NCI-H1417 (cell line): Measurements from ENCODE around the gene RABGAP1.
"Not testable (repeated sequence)": the region's sequence is repeated elsewhere in the genome, so short reads cannot be mapped to it uniquely, and the experiment has no call there.

Experiments
- DNase-seq, 3 experiments: peaks; one replicate each; lab custom pipeline; 2025; lab: John Stamatoyannopoulos, UW

Gene RABGAP1

DNA sequence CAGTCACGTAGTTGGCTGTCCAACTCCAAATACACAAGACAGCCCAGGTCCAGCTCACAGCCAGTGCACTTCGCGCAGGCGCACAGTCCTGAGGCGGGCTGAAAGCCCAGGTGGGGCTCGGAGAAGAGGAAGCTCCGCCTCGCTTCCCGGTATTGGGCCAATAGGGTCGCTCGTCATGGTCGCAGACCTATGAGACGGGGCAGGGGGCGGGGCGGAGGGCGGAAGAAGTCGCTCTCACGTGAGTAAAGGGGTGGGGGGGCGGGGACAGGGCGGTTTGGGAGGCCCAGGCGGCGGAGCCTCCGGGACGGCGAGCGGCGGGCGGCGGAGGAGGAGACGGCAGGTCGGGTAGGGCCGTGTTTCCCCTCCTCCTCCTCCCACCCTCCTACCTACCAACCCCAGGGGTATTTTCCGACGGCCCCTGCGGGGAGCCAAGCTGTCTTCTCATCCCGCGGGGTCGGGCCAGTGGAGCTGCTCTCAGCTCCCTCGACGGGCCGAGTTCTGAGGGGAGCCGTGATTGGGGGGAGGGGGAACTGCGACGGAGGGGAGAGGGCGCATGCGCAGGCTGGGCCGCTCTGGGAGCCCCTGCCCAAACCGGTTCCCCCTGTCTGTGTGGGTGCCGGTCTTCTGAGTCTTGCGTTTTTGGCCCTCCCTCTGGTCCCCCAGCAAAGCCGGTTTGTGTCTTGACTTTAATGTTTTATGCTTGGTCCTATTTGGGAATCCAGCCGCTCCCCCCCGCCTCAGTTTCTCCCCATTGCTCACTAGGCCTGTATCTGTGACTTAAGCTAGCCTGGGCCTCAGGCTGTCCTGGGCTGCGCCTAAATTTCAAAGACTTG is at the start of gene RABGAP1:
Gene RABGAP1, plus strand, starts transcription at position 272 of the 833 bp plus-strand sequence. CDS start 16,040 bp downstream, outside the sequence.
- DNase-seq = peak; percentile 92 to 99 (median 98)

- DNase-seq = no peak
Measured at GRCh38 chr9:122897969-122898368, 42.9 kb upstream of the RABGAP1 start.

- DNase-seq = no peak
Measured at GRCh38 chr9:122900791-122901190, 40.0 kb upstream of the RABGAP1 start.

DNA sequence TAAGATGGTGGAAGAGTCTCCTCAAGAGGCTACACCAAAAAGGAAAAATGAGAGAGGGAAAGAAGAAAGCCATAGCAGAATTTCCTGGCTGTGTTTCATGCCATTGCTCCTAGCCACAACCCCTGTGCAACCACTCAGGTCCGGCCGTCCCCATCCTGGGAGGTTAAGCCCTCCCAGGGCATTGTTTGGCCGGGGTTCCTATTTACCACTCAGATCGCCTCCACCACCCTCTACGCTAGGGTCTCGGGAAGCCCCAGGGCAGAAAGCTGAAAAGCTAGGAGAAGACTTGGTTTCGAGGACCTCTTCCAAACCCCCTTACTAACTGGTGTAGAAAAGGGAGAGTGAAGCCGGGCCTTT is 36.4 kb upstream of the RABGAP1 start:
- DNase-seq = peak; percentile 1 to 86 (median 82)

DNA sequence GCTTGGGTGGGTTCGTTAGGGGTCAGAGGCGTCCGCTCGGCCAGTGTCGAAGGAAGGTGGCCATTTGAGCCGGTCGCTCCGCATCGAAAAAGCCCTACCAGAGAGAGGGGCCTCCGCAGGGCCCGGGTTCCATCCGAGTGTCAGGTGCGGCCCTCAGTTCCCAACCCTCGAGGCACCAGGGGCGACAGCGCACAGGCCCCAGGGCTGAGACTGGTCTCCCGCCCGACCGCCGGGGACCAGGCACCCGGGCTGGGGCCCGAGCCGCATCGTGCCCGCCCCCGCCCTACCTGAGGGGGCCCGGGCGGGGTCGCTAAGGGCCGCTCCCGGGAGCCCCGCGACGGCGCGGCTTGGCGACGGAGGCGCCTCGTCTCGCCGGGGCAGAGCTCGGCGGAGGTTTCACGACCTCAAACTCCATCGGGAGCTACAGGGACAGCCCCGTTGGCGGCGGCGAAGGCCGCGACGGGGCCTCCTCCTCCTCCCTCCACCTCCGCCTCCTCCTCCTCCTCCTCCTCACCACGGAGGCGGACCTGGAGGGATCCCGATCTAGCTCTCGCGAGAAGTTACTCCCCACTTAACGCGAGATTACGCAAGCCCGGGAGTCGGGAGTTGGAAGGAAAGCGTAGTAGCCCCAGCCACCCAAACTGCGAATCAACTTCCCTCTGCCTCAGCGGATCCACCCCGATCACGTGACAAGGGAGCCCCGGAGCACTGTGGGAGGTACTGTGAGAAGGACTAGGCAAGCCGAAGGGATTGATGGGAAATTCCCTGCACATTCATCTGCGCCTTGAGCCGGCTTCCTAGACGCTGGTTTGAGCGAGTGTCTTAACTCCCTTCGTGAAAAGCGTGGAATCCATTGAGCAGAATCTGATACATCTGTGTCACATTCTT is 35.8 kb upstream of the RABGAP1 start, which contains the start of gene RC3H2:
Gene RC3H2, minus strand, starts transcription at position 537 of the 888 bp plus-strand sequence. CDS start 7,850 bp downstream, outside the sequence.
- peak; percentile 97 to 100 (median 100) for DNase-seq

- not testable (repeated sequence) for DNase-seq
Measured at GRCh38 chr9:122906122-122906521, 34.7 kb upstream of the RABGAP1 start.

- no peak for DNase-seq
Measured at GRCh38 chr9:122912671-122912963, 28.2 kb upstream of the RABGAP1 start.

GRCh38 chr9:122912964-122913673 is 27.7 kb upstream of the RABGAP1 start, which contains the start of gene ZBTB6:
TSS of gene ZBTB6 (minus strand) at chr9:122913323. CDS start at chr9:122912072, 1,251 bp downstream.
- peak; percentile 66 to 92 (median 90) for DNase-seq

- no peak for DNase-seq
Measured at GRCh38 chr9:122918310-122918709, 22.5 kb upstream of the RABGAP1 start.

DNA sequence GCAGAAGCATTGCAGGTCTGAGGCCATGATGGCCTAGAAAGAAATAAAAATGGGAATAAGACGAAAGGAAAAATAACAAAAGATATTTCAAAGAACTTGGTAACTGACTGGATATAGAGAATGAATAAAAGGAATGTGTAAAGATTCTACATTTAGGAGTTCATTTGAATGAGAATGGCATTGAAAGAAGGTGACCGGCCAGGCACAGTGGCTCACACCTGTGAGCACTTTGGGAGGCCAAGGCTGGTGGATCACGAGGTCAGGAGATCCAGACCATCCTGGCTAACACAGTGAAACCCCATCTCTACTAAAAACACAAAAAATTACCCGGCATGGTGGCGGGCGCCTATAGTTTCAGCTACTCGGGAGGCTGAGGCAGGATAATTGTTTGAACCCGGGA is 18.1 kb upstream of the RABGAP1 start:
- no peak for DNase-seq

DNA sequence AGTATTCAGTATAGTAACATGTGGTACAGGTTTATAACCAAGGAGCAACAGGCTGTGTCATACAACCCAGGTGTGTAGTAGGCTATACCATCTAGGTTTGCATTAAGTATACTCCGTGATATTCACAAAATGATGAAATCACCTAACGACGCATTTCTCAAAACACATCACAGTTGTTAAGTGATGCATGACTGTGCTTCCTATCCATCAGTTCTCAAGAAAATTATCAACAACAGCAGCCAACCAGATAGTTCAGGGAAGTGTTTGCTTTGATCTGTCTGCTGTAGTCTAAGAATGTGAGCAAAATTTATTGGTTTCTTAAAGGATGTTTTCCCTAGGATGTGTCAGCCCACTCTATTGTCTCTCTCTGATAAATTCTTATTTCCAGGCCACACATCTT is 16.9 kb upstream of the RABGAP1 start:
- DNase-seq = no peak

GRCh38 chr9:122929796-122930354 is 10.9 kb upstream of the RABGAP1 start:
- DNase-seq = no peak

- peak in 1 of 3 experiments; percentile 27 for DNase-seq
Measured at GRCh38 chr9:122930541-122931225, 10.1 kb upstream of the RABGAP1 start.

DNA sequence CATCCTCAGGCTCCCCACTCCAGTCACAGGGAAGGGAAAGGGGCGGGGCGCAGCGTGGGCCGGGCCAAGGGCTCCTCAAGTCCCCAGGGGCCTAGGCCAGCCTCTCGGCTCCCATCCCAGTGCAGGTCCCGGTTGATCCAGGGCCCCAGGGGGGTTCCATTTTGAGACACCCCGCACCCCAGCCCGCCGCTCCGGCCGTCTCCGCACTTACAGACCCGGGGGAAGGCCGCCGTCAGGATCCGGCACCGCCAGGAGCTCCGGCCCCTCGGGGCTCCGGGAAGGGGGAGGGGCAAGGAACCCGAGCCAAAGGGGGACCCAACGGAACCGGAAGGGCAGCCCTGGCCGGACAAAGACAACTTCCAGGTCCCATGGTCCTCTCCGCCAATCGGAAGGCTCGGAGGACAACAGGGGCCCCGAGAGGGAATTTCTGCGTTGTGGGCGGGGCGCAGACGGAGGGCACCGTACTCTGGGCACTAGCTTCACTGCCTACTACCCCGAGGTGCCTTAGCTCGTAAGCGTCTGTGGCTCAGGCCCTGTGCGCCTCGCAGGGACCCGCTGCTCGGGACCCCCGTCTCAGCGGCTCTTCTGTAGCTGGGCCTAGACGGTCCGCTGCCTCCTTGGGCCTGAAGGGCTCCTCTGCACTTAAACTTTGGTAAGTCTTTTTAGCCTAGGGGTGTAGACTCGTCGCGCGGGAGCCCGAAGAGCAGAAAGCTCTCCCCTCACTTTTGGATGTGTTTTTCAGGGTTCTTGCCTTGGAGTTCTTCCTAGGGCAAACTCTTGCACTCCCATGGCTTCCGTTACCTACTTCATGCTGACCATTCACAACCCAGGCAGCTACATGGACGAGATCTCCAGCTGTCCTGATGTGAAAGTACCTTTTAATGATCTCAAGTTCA is 9.3 kb upstream of the RABGAP1 start, which contains the start of gene ZBTB26:
Gene ZBTB26, minus strand, starts transcription at position 287 of the 896 bp plus-strand sequence. CDS start 11,578 bp downstream, outside the sequence.
- DNase-seq = peak; percentile 81 to 98 (median 95)

DNA sequence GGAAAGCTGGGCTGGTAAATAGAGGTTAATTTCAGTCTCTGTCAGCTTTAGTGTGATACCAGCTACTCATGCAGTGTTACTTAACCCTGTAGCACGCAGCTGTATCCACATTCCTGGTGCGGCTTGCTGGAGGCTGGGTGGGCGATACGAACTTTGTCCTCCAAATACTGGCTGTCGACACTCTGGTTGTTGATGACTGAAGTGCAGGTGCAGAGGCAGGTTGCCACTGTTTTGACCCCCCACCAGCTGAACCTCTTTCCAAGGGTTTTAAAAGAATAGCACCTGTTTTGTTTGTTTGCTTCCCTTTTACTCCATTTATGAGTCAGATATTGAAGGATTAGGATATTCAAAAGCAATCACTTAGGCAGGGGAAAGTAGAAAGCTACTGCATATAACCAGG is 4.4 kb upstream of the RABGAP1 start:
- DNase-seq = peak in 1 of 3 experiments; percentile 16

DNA sequence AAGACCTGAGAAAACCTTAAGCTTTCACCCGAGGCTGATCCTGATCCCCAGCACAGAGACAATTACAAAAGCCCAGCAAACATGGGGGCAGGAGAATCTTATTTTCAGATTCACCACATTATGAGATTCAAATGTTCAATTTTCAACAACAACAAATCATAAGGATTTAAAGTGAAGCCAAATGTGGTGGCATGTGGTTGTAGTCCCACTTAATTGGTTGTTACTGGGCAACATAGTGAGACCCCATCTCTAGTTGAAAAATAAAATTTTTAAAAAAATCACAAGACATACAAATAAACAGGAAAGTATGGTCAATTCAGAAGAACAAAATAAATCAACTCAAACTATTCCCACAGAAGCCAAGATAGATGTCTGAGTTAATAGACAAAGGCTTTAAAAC is 3.9 kb upstream of the RABGAP1 start:
- DNase-seq = no peak

DNA sequence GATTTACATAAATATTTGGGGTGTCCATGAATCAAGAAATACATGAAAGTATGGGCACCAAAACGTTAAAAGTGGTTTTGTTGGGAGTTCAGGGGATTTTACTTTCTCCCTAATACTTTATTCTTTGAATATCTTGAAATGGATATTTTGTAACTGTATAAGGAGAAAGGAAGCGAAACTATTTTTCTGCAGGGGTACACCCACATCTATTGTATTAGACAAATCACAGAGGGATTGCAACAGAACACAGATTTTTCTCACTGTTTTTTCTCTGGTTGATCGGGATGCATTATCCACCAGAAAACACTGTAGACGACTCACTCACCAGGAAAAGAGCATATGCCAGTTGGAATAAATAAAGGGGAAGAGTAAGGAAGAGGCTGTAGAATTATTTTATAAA is 1.2 kb upstream of the RABGAP1 start:
- DNase-seq = no peak

DNA sequence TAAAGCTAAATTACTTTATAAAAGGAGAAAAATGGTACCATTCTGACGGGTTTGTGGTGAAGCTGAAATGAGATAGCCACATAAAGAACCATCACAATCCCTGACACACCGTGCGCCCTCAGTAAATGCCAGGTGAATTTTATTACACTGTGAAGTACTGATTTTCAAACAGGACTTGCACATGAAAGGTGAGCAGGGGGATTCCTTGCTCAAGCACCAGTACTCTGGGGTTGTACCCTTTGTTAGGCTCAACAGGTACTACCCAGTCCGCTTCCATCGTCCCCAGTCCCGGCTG is 419 bp upstream of the RABGAP1 start:
- DNase-seq = no peak

DNA sequence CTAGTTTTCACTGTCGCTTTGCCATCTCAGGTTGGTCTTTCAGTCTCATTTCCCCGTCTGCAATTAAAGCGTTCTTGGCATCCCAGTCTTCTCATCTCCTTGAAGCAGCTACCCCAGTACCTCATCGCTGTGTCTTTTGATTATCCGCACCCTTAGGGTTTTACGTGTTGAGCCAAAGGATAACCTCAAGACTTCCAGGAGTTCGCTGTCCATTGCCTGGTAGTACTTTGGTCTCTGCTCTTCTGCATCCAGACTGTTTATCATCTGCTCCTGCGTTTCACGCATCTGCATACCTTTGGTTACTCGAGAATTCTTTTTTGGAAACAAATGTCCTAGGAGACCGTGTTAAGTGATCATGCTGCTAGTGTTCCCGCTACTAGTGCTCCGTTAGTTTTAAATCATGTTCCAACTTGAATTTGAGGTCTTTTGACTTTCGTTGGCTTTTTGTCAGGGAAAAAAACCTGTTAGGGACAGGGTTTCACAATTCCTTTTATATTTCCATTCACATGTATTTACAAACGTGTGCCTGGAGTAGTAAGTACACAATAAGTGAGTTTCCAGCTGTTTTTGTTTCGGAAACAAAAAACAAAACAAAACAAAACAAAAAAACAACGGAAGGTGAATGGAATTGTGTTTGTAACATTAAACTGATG is 888 bp downstream of the RABGAP1 start:
- no peak for DNase-seq
